Endothelial cell of umbilical vein (primary cell): ENCODE results near the gene FAM221B.

Experiments used
- EZH2 ChIP-seq: IDR thresholded peaks from 2 replicates; pipeline ENCODE4 v1.6.1; 2012; ENCODE audit warnings: borderline replicate concordance, low read depth, mild to moderate bottlenecking, moderate library complexity, low read length, inconsistent platforms; ENCODE audit not compliant: severe bottlenecking
- MAX ChIP-seq: IDR thresholded peaks from 2 replicates; pipeline ENCODE4 v1.6.1; 2011; ENCODE audit not compliant: insufficient read depth, insufficient read length
- POLR2A ChIP-seq: IDR thresholded peaks from 2 replicates; pipeline ENCODE4 v1.6.1; 2012; ENCODE audit warnings: low read depth, mild to moderate bottlenecking, control low read depth, low read length
- TF ChIP-seq, protein P1 (sequence below), 2 donors: IDR thresholded peaks; 1 replicate in 1 of 2; 2 replicates in 1 of 2; pipeline ENCODE4 v1.5.1; 2011; ENCODE audit warnings: low read length in 2 of 2, mild to moderate bottlenecking in 2 of 2, moderate library complexity in 2 of 2, control low read depth in 1 of 2, inconsistent platforms in 1 of 2, low read depth in 1 of 2; ENCODE audit not compliant: insufficient read depth in 1 of 2; ENCODE audit errors: extremely low read depth in 1 of 2

DNA sequence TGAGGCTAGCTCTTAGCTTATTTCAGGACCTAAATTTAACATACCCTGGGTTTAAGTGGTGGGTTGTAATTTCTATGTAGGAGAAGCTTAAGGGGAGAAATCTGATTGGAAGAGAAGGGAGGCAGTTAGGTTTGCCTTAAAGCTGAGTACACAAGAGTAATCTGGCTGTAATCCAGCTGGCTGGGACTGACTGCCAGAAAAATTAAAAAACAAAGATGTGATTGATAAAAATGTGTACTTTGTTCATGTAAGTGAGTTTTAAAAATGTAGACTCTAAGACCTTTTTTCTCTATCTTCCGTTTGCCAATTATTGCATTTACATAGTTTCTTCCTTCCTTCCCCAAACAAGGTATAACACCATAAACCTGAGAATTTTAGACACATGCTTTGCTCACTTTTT lies 57.0 kb downstream of the FAM221B start:
- TF ChIP-seq, protein P1, sequence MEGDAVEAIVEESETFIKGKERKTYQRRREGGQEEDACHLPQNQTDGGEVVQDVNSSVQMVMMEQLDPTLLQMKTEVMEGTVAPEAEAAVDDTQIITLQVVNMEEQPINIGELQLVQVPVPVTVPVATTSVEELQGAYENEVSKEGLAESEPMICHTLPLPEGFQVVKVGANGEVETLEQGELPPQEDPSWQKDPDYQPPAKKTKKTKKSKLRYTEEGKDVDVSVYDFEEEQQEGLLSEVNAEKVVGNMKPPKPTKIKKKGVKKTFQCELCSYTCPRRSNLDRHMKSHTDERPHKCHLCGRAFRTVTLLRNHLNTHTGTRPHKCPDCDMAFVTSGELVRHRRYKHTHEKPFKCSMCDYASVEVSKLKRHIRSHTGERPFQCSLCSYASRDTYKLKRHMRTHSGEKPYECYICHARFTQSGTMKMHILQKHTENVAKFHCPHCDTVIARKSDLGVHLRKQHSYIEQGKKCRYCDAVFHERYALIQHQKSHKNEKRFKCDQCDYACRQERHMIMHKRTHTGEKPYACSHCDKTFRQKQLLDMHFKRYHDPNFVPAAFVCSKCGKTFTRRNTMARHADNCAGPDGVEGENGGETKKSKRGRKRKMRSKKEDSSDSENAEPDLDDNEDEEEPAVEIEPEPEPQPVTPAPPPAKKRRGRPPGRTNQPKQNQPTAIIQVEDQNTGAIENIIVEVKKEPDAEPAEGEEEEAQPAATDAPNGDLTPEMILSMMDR (IDR thresholded peaks at IDR 0.05; ENCODE audit: extremely low read depth in 1 of 2, insufficient read depth in 1 of 2, low read depth in 1 of 2, low read length in 2 of 2) = no peak
- TF ChIP-seq POLR2A = no peak
- TF ChIP-seq MAX = no peak
- no peak for TF ChIP-seq EZH2
